ENCODE data around the gene CRISP1.

DNA sequence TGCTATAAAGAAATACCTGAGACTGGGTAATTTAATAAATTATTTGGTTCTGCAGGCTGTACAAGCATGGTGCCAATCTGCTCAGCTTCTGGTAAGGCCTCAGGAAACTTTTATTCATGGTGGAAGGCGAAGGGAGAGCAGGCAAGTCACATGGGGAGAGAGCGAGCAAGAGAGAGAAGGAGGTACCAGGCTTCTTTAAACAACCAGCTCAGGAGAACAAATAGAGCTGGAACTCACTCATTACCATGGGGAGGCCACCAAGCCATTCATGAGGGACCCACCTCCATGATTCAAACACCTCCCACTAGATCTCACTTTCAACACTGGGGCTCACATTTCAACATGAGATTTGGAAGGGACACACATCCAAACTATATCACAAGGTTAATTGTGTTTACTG, 44.9 kb upstream of the CRISP1 start:
- no peak for TF ChIP-seq CTCF (IDR thresholded peaks at IDR 0.05)
- no peak for TF ChIP-seq POLR2A (IDR thresholded peaks at IDR 0.05)
